Neural cell (in vitro differentiated cells): ENCODE data around the gene ZGLP1. TPM values are rescaled to one million over a fixed set of nuclear protein-coding genes. Genes with fewer than 3 reads are reported as not detected.
"Not testable (repeated sequence)": the region's sequence is repeated elsewhere in the genome, so short reads cannot be mapped to it uniquely, and the experiment has no call there.

Source experiments
- H2AFZ ChIP-seq: fragments of 200-600, 300-800 bp; sonication (generic), shearing (Covaris generic); 2 replicates; pipeline ENCODE4 v1.6.0; 2014; ENCODE audit warnings: low read depth, mild to moderate bottlenecking, antibody characterized with exemption, low read length, moderate library complexity
- H3F3A ChIP-seq: fragments of 200-600 bp; shearing (Covaris generic); 2 replicates; pipeline ENCODE4 v1.6.1; 2016; ENCODE audit warnings: mild to moderate bottlenecking, moderate library complexity, mixed read lengths, antibody characterized with exemption, low read length; ENCODE audit not compliant: insufficient read depth, poor library complexity, severe bottlenecking
- H3K27ac ChIP-seq: fragments of 200-600, 300-800 bp; sonication (generic), shearing (Covaris generic); 2 replicates; pipeline ENCODE4 v1.5.1; 2014; ENCODE audit warnings: mild to moderate bottlenecking, low read length, moderate library complexity
- H3K27me3 ChIP-seq: fragments of 300-800, 200-600 bp; sonication (generic), shearing (Covaris generic); 2 replicates; pipeline ENCODE4 v1.6.0; 2014; ENCODE audit warnings: mild to moderate bottlenecking, low read depth, low read length, moderate library complexity; ENCODE audit not compliant: insufficient read depth
- H3K36me3 ChIP-seq: fragments of 300-800, 200-600 bp; sonication (generic), shearing (Covaris generic); 2 replicates; pipeline ENCODE4 v1.5.1; 2014; ENCODE audit warnings: mild to moderate bottlenecking, antibody characterized with exemption, low read length, moderate library complexity; ENCODE audit not compliant: insufficient read depth
- H3K4me2 ChIP-seq: fragments of 300-800, 200-600 bp; sonication (generic), shearing (Covaris generic); 2 replicates; pipeline ENCODE4 v1.6.0; 2014; ENCODE audit warnings: mild to moderate bottlenecking, low read length
- H3K4me3 ChIP-seq: fragments of 300-800, 200-600 bp; sonication (generic), shearing (Covaris generic); 2 replicates; pipeline ENCODE4 v1.5.1; 2014; ENCODE audit warnings: mild to moderate bottlenecking, low read length, moderate library complexity
- H3K79me2 ChIP-seq: fragments of 200-600 bp; shearing (Covaris generic); replicated peaks from 2 replicates; pipeline ENCODE4 v1.6.0; 2014; ENCODE audit warnings: mild to moderate bottlenecking, low read length, moderate library complexity; ENCODE audit not compliant: insufficient read depth
- H3K9ac ChIP-seq: fragments of 300-800, 200-600 bp; sonication (generic), shearing (Covaris generic); 2 replicates; pipeline ENCODE4 v1.6.1; 2016; ENCODE audit warnings: mild to moderate bottlenecking, low read length, mixed read lengths
- H3K9me2 ChIP-seq: fragments of 200-600 bp; shearing (Covaris generic); 2 replicates; pipeline ENCODE4 v1.6.1; 2016; ENCODE audit warnings: mild to moderate bottlenecking, low read length, mixed read lengths; ENCODE audit not compliant: insufficient read depth
- H3K9me3 ChIP-seq: fragments of 200-600, 300-800 bp; sonication (generic), shearing (Covaris generic); 2 replicates; pipeline ENCODE4 v1.6.1; 2016; ENCODE audit warnings: mild to moderate bottlenecking, mixed run types, low read length, moderate library complexity, mixed read lengths
- H4K20me1 ChIP-seq: fragments of 200-600 bp; shearing (Covaris generic); 2 replicates; pipeline ENCODE4 v1.6.1; 2016; ENCODE audit warnings: mild to moderate bottlenecking, mixed run types; ENCODE audit not compliant: insufficient read depth
- EP300 ChIP-seq: fragments of 450-650 bp; conservative IDR thresholded peaks from 2 replicates; pipeline ENCODE4 v1.6.1; 2014; ENCODE audit warnings: antibody characterized with exemption, mild to moderate bottlenecking, moderate library complexity; ENCODE audit not compliant: poor library complexity, severe bottlenecking
- EZH2 ChIP-seq: fragments of 200-600, 300-800 bp; shearing (Covaris generic), sonication (generic); IDR thresholded peaks from 2 replicates; pipeline ENCODE4 v1.6.1; 2014; ENCODE audit warnings: antibody characterized with exemption, low read length, borderline replicate concordance, mild to moderate bottlenecking; ENCODE audit not compliant: insufficient read depth, poor library complexity, severe bottlenecking
- MXI1 ChIP-seq: fragments of 450-650 bp; conservative IDR thresholded peaks from 2 replicates; pipeline ENCODE4 v1.6.1; 2014; ENCODE audit warnings: antibody characterized with exemption, mild to moderate bottlenecking; ENCODE audit not compliant: poor library complexity, severe bottlenecking
- POLR2AphosphoS5 ChIP-seq: IDR thresholded peaks from 2 replicates; pipeline ENCODE4 v1.6.1; 2012
- RAD21 ChIP-seq: fragments of 450-650 bp; conservative IDR thresholded peaks from 2 replicates; pipeline ENCODE4 v1.6.1; 2014; ENCODE audit warnings: antibody characterized with exemption, mild to moderate bottlenecking, moderate library complexity
- REST ChIP-seq: IDR thresholded peaks from 2 replicates; pipeline ENCODE4 v1.6.1; 2012; ENCODE audit warnings: borderline replicate concordance
- SMC3 ChIP-seq: fragments of 450-650 bp; conservative IDR thresholded peaks from 2 replicates; pipeline ENCODE4 v1.6.1; 2014; ENCODE audit warnings: antibody characterized with exemption, mild to moderate bottlenecking, moderate library complexity; ENCODE audit not compliant: poor library complexity
- TAF1 ChIP-seq: IDR thresholded peaks from 2 replicates; pipeline ENCODE4 v1.6.1; 2012; ENCODE audit warnings: low read depth
- polyA plus RNA-seq: library from polyadenylated mRNA; depleted of rRNA; stranded (reverse); fragments of >200 nt; gene quantifications from 2 replicates; pipeline ENCODE4 v1.2.3, GENCODE V29; 2014
- TF ChIP-seq, protein P1 (sequence below): fragments of 450-650 bp; IDR thresholded peaks from 2 replicates; pipeline ENCODE4 v1.5.1; 2014; ENCODE audit warnings: antibody characterized with exemption, mild to moderate bottlenecking, moderate library complexity; ENCODE audit not compliant: poor library complexity, severe bottlenecking

ZGLP1 gene
- polyA plus RNA-seq, 1 donor from 2014 or later = 22.8 TPM

DNA sequence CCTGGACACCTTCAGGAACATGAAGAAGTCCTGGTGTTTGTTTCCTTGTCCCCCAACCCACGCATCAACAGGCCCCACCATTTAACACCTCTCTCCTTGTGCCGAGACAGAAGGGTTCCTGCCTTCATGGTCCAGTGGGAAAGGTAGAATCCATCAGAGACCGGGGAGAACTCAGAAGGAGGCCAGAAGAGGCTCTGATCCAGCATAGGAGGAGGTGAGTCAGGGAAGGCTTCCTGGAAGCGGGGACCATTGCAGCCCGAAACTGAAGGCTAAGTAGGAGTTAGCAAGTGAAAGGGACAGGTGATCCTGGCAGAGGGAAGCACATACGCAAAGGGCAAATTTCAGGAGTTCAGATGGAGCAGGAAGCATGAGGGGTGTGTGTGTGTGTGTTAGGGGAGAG, 29.3 kb upstream of the ZGLP1 start:
- Histone ChIP-seq H3K4me2 (no peak overlapping the region), H3K4me3 (no peak overlapping the region), H4K20me1 (no peaks in the 10 kb centered on the region), H3K9me3 (no peaks in the 10 kb centered on the region), H3K9ac (no peak overlapping the region), H3K36me3 (no peaks in the 10 kb centered on the region), H2AFZ (no peak overlapping the region), H3K79me2 (no peaks in the 10 kb centered on the region), H3K27me3 (no peaks in the 10 kb centered on the region), H3K27ac (no peak overlapping the region), H3F3A (no peaks in the 10 kb centered on the region), H3K9me2 (no peaks in the 10 kb centered on the region)
- TF ChIP-seq REST = no peak
- TF ChIP-seq, protein P1, sequence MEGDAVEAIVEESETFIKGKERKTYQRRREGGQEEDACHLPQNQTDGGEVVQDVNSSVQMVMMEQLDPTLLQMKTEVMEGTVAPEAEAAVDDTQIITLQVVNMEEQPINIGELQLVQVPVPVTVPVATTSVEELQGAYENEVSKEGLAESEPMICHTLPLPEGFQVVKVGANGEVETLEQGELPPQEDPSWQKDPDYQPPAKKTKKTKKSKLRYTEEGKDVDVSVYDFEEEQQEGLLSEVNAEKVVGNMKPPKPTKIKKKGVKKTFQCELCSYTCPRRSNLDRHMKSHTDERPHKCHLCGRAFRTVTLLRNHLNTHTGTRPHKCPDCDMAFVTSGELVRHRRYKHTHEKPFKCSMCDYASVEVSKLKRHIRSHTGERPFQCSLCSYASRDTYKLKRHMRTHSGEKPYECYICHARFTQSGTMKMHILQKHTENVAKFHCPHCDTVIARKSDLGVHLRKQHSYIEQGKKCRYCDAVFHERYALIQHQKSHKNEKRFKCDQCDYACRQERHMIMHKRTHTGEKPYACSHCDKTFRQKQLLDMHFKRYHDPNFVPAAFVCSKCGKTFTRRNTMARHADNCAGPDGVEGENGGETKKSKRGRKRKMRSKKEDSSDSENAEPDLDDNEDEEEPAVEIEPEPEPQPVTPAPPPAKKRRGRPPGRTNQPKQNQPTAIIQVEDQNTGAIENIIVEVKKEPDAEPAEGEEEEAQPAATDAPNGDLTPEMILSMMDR = no peak
- TF ChIP-seq EP300 = no peak
- no peak for TF ChIP-seq TAF1
- no peak for TF ChIP-seq RAD21
- TF ChIP-seq SMC3 = no peak
- TF ChIP-seq POLR2AphosphoS5 = no peak
- TF ChIP-seq EZH2 = no peak
- TF ChIP-seq MXI1 = no peak

DNA sequence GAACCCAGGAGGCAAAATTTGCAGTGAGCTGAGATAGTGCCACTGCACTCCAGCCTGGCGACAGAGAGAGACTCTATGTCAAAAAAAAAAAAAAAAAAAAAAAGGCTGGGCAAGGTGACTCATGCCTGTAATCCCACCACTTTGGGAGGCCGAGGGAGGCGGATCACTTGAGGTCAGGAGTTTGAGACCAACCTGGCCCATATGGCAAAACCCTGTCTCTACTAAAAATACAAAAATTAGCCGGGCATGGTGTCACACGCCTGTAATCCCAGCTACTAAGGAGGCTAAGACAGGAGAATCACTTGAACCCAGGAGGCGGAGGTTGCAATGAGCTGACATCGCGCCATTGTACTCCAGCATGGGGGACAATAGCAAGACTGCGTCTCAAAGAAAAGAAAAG, 27.1 kb upstream of the ZGLP1 start:
- not testable (repeated sequence) for H3K27me3 ChIP-seq, H4K20me1 ChIP-seq, H3K36me3 ChIP-seq, H3K27ac ChIP-seq, H3K9me2 ChIP-seq, H3K9ac ChIP-seq, H3K9me3 ChIP-seq, H3K79me2 ChIP-seq, H3K4me3 ChIP-seq, H3F3A ChIP-seq, H2AFZ ChIP-seq, H3K4me2 ChIP-seq

- H3K4me3 ChIP-seq = no peak overlapping the region
- peaks cover 17% of the 10 kb centered on the region for H3K79me2 ChIP-seq
- H3K27ac ChIP-seq = no peak overlapping the region
- no peak overlapping the region for H3K4me2 ChIP-seq
- H3K9me2 ChIP-seq = no peaks in the 10 kb centered on the region
- TF ChIP-seq POLR2AphosphoS5 (no peak), TAF1 (no peak), RAD21 (no peak), EP300 (no peak), EZH2 (no peak), SMC3 (no peak), REST (no peak), MXI1 (no peak)
- TF ChIP-seq, protein P1 = no peak
- H3F3A ChIP-seq = no peaks in the 10 kb centered on the region
- H3K9me3 ChIP-seq = no peaks in the 10 kb centered on the region
- H3K36me3 ChIP-seq = no peaks in the 10 kb centered on the region
- H3K27me3 ChIP-seq = no peaks in the 10 kb centered on the region
- no peak overlapping the region for H2AFZ ChIP-seq
- H3K9ac ChIP-seq = no peak overlapping the region
- H4K20me1 ChIP-seq = no peaks in the 10 kb centered on the region
Observed at GRCh38 chr19:10335352-10335985, 25.9 kb upstream of the ZGLP1 start.
